ENCODE data around the gene FMN1. TPM values are rescaled to one million over a fixed set of nuclear protein-coding genes. Genes with fewer than 3 reads are reported as not detected.

FMN1 gene
- total RNA-seq, 1 experiment from 2014 or later: 1.2 TPM

- Mint-ChIP-seq H3K27me3 (ENCODE audit: insufficient read depth, unreplicated experiment) (peaks cover 1% of the 10 kb centered on the region), H3K36me3 (ENCODE audit: insufficient read depth, unreplicated experiment) (peaks cover 6% of the 10 kb centered on the region), H3K4me3 (ENCODE audit: unreplicated experiment) (no peak overlapping the region), H3K9me3 (ENCODE audit: unreplicated experiment) (no peaks in the 10 kb centered on the region), H3K4me1 (ENCODE audit: insufficient read depth, unreplicated experiment) (no peaks in the 10 kb centered on the region), H3K27ac (ENCODE audit: low read depth, unreplicated experiment) (no peak overlapping the region)
- intact Hi-C loops (cut with micrococcal nuclease): no loop called here
- ChIA-PET CTCF (interaction anchor here (0.8 to 1.9 kb wide), 6 partner anchors 11 to 281 kb away, joined by 3 to 8 read pairs (median 4); no protein-coding TSS in a partner anchor), POLR2A (interaction anchor here (0.6 kb wide), 1 partner anchor 8 kb away, joined by 3 read pairs; no protein-coding TSS in a partner anchor)
- DNase-seq (ENCODE audit: unreplicated experiment): no peak
- TF ChIP-seq, protein P1, sequence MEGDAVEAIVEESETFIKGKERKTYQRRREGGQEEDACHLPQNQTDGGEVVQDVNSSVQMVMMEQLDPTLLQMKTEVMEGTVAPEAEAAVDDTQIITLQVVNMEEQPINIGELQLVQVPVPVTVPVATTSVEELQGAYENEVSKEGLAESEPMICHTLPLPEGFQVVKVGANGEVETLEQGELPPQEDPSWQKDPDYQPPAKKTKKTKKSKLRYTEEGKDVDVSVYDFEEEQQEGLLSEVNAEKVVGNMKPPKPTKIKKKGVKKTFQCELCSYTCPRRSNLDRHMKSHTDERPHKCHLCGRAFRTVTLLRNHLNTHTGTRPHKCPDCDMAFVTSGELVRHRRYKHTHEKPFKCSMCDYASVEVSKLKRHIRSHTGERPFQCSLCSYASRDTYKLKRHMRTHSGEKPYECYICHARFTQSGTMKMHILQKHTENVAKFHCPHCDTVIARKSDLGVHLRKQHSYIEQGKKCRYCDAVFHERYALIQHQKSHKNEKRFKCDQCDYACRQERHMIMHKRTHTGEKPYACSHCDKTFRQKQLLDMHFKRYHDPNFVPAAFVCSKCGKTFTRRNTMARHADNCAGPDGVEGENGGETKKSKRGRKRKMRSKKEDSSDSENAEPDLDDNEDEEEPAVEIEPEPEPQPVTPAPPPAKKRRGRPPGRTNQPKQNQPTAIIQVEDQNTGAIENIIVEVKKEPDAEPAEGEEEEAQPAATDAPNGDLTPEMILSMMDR (IDR thresholded peaks at IDR 0.05; ENCODE audit: unreplicated experiment): no peak
- BruUV-seq (replicated peaks): no TSS peak
Measured at GRCh38 chr15:32941823-32942222, 252.7 kb downstream of the FMN1 start.

DNA sequence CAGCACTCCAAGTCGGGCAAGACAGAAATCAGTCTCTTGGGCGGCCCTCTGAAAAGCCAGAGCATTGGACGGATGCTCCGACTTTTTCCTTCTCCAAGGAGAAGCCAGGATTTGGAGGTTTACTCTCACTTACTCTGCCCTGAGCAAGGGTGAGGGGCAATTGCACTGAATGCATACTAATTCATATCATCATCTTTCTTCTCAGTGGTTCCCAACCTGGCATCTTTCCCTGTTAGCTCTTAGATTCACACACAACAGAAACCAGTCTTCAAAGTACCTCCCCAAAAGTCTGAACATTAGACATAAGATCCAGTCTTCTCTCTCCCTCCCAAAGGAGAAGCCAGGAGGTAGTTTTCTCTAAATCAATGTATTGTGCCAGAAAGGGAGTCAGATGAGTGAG is 257.5 kb downstream of the FMN1 start:
- CTCF ChIA-PET: interaction anchor here (0.5 to 2.6 kb wide), 40 partner anchors 10 to 296 kb away, joined by 3 to 79 read pairs (median 4); no protein-coding TSS in a partner anchor

GRCh38 chr15:32936283-32936918 is 258.1 kb downstream of the FMN1 start:
- TF ChIP-seq, protein P1 (IDR thresholded peaks at IDR 0.05; ENCODE audit: unreplicated experiment): peak; percentile 73
- no TSS peak for BruUV-seq (replicated peaks)
- peak; percentile 48 for DNase-seq (ENCODE audit: unreplicated experiment)
- Mint-ChIP-seq H3K9me3 (ENCODE audit: unreplicated experiment) (no peaks in the 10 kb centered on the region), H3K36me3 (ENCODE audit: insufficient read depth, unreplicated experiment) (no peaks in the 10 kb centered on the region), H3K27ac (ENCODE audit: low read depth, unreplicated experiment) (peak overlapping the region; percentile 7), H3K4me1 (ENCODE audit: insufficient read depth, unreplicated experiment) (peaks cover 5% of the 10 kb centered on the region), H3K4me3 (ENCODE audit: unreplicated experiment) (no peak overlapping the region), H3K27me3 (ENCODE audit: insufficient read depth, unreplicated experiment) (peaks cover 11% of the 10 kb centered on the region)
- ChIA-PET CTCF (interaction anchor here (0.5 to 2.6 kb wide), 61 partner anchors 9 to 1831 kb away, joined by 3 to 79 read pairs (median 4); no protein-coding TSS in a partner anchor), POLR2A (interaction anchor here (0.6 to 1.0 kb wide), 3 partner anchors 81 to 281 kb away, joined by 3 to 4 read pairs (median 3); no protein-coding TSS in a partner anchor)
- intact Hi-C loops (cut with micrococcal nuclease): loop anchor here (1.0 kb wide), 2 partner anchors 92 to 274 kb away; no protein-coding TSS in a partner anchor

More for the DNA sequence above, 257.5 kb downstream of the FMN1 start:
- TF ChIP-seq, protein P1 (IDR thresholded peaks at IDR 0.05; ENCODE audit: unreplicated experiment): no peak
- Mint-ChIP-seq H3K4me3 (ENCODE audit: unreplicated experiment) (no peak overlapping the region), H3K9me3 (ENCODE audit: unreplicated experiment) (no peaks in the 10 kb centered on the region), H3K27ac (ENCODE audit: low read depth, unreplicated experiment) (no peak overlapping the region), H3K27me3 (ENCODE audit: insufficient read depth, unreplicated experiment) (peaks cover 11% of the 10 kb centered on the region), H3K36me3 (ENCODE audit: insufficient read depth, unreplicated experiment) (no peaks in the 10 kb centered on the region), H3K4me1 (ENCODE audit: insufficient read depth, unreplicated experiment) (peaks cover 5% of the 10 kb centered on the region)
- no peak for DNase-seq (ENCODE audit: unreplicated experiment)
- no TSS peak for BruUV-seq (replicated peaks)
- intact Hi-C loops (cut with micrococcal nuclease): loop anchor here (1.0 kb wide), 2 partner anchors 93 to 275 kb away; no protein-coding TSS in a partner anchor
- POLR2A ChIA-PET: no interaction called here

DNA sequence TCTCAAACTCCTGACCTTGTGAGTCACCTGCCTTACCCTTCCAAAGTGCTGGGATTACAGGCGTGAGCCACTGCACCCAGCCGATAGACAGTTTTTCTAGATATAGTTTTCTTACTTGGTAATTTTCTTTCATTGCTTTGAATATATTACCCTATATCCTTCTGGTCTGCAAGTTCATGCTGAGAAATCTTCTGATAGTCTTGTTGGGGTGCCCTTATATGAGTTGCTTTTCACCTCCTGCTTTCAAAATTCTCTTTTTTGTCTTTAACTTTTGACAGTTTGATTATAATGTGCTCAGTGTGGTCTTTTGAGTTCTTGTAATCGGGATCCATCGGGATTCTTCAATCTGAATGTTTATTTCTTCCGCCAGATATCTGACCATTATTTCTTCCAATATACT is 259.4 kb downstream of the FMN1 start:
- Mint-ChIP-seq H3K9me3 (ENCODE audit: unreplicated experiment) (no peaks in the 10 kb centered on the region), H3K4me1 (ENCODE audit: insufficient read depth, unreplicated experiment) (peaks cover 5% of the 10 kb centered on the region), H3K27ac (ENCODE audit: low read depth, unreplicated experiment) (no peak overlapping the region), H3K27me3 (ENCODE audit: insufficient read depth, unreplicated experiment) (peaks cover 11% of the 10 kb centered on the region), H3K4me3 (ENCODE audit: unreplicated experiment) (no peak overlapping the region), H3K36me3 (ENCODE audit: insufficient read depth, unreplicated experiment) (no peaks in the 10 kb centered on the region)
- no peak for DNase-seq (ENCODE audit: unreplicated experiment)
- ChIA-PET POLR2A (no interaction called here), CTCF (interaction anchor here (1.0 to 2.6 kb wide), 10 partner anchors 22 to 283 kb away, joined by 3 to 79 read pairs (median 6); no protein-coding TSS in a partner anchor)
- intact Hi-C loops (cut with micrococcal nuclease): no loop called here
- no TSS peak for BruUV-seq (replicated peaks)
- TF ChIP-seq, protein P1 (IDR thresholded peaks at IDR 0.05; ENCODE audit: unreplicated experiment): no peak

Measured in MCF 10A (cell line).